T1000 (cell line): ENCODE measurements around the gene FGL2.
"Not testable (repeated sequence)": the region's sequence is repeated elsewhere in the genome, so short reads cannot be mapped to it uniquely, and the experiment has no call there.

Source experiments
- DNase-seq: peaks from one replicate; lab custom pipeline; 2025; ENCODE audit warnings: mixed read lengths; lab: John Stamatoyannopoulos, UW

Gene FGL2

DNA sequence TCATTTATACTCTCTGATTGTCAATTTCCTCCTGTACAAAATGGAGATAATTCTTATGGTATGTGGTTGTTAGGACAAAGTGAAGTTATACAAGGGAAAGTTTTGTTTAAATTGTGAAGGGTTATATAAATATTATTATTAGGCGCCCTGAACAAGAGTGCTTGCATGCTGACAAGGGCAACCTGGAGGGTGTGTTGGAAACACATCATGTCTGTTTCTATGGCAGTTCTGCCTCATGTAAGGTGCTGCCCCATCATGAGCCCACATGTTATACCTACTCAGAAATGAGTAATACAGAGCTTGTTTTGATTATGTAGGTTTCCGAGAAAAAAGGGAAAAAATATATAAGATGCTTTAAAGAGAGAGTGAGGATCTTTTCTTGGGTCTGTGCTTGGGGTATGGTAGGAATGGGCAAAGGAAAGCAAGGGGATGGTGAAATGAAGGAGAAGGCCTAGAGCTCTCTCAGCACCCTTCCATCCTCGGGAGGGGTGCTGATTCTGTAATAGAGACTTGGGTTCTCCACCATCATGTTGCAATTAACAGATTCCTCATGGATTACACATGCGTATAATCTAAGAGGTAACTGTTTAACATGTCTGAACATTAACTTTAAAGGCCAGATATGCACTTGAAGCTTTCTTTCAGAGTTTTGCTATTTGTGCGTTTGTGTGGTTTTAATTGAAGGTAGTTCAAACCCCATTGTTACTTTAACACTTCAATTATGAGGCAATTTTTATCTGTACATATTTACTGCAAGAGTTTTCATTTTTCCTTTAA, 43.8 kb downstream of the FGL2 start:
- not testable (repeated sequence) for DNase-seq

GRCh38 chr7:77154917-77155464, 44.6 kb downstream of the FGL2 start:
- DNase-seq = not testable (repeated sequence)

GRCh38 chr7:77152232-77152631, 47.4 kb downstream of the FGL2 start:
- not testable (repeated sequence) for DNase-seq
